Measurements from ENCODE around the gene CACNA1B. TPM values are rescaled to one million over a fixed set of nuclear protein-coding genes. Genes with fewer than 3 reads are reported as not detected.

Gene CACNA1B
- total and polyA plus RNA-seq, 9 of the 15 experiments (the other 6 are each of a cell fraction or from before 2014, with no cell fraction given) = 0.01 to 0.04 TPM; not detected in 7

- ATAC-seq (no peak), DNase-seq (ENCODE audit: extremely low read depth in 1 of 4, low spot score in 3 of 4) (peak in 1 of 4 experiments; percentile 3), FAIRE-seq (no peak)
- Histone ChIP-seq H3K36me3 (ENCODE audit: control insufficient read depth, insufficient read depth, low read length) (no peaks in the 10 kb centered on the region), H3K9me1 (ENCODE audit: control insufficient read depth, insufficient read depth, low read length) (no peaks in the 10 kb centered on the region), H3K27me3 (ENCODE audit: control insufficient read depth in 2 of 2, insufficient read depth in 2 of 2, low read length in 2 of 2) (peaks cover 7 to 38% of the 10 kb centered on the region in 2 experiments; a peak in 4 of 5 replicates), H3K27ac (ENCODE audit: extremely low read depth, low read depth, low read length) (no peak overlapping the region), H3K79me2 (ENCODE audit: control insufficient read depth, insufficient read depth, low read length) (no peaks in the 10 kb centered on the region), H4K20me1 (replicated peaks; ENCODE audit: control insufficient read depth, insufficient read depth, low read length) (no peaks in the 10 kb centered on the region), H3K4me2 (ENCODE audit: insufficient read depth, low read length) (no peak overlapping the region), H2AFZ (ENCODE audit: low read depth, low read length) (no peak overlapping the region), H3K4me3 (no peak overlapping the region), H3K9ac (ENCODE audit: insufficient read depth in 1 of 2, low read depth in 2 of 2, low read length in 2 of 2) (no peak overlapping the region), H3K4me1 (replicated peaks in 1 of 2; ENCODE audit: control insufficient read depth in 2 of 2, insufficient read depth in 2 of 2, low read length in 2 of 2) (peaks cover 0 to 21% of the 10 kb centered on the region in 2 experiments; a peak in 2 of 5 replicates), H3K9me3 (replicated peaks; ENCODE audit: control insufficient read depth, insufficient read depth, low read depth, low read length) (no peaks in the 10 kb centered on the region)
- TF ChIP-seq MEIS2 (IDR thresholded peaks at IDR 0.05; ENCODE audit: partially characterized antibody) (no peak), TCFL5 (CRISPR knock-in tag; conservative IDR thresholded peaks at IDR 0.05) (no peak), PCBP1 (IDR thresholded peaks at IDR 0.05; ENCODE audit: low read depth, low read length, poor library complexity, severe bottlenecking) (peak; percentile 42)
- CTCF ChIA-PET (ENCODE audit: low intra/inter-chr PET ratio) = no interaction called here
- POLR2A ChIA-PET = no interaction called here
- in situ Hi-C loops (cut with MboI) = no loop called here
- BruUV-seq (replicated peaks) = no TSS peak
- intact Hi-C loops (cut with micrococcal nuclease) = no loop called here
- WGBS (ENCODE audit: insufficient coverage, low coverage, missing lambda C conversion rate) = 25% methylated on average over 25 of the region's 69 CpGs
Measured at GRCh38 chr9:138022756-138023393, 145.3 kb downstream of the CACNA1B start.

- in situ Hi-C loops (cut with MboI) (no loop called here), intact Hi-C loops (cut with micrococcal nuclease) (no loop called here)
- Histone ChIP-seq H3K36me3 (ENCODE audit: control insufficient read depth, insufficient read depth, low read length) (no peaks in the 10 kb centered on the region), H3K27me3 (ENCODE audit: control insufficient read depth in 2 of 2, insufficient read depth in 2 of 2, low read length in 2 of 2) (peaks cover 7 to 38% of the 10 kb centered on the region in 2 experiments; a peak in 4 of 5 replicates), H3K9me3 (replicated peaks; ENCODE audit: control insufficient read depth, insufficient read depth, low read depth, low read length) (no peaks in the 10 kb centered on the region), H3K9ac (ENCODE audit: insufficient read depth in 1 of 2, low read depth in 2 of 2, low read length in 2 of 2) (no peak overlapping the region), H3K9me1 (ENCODE audit: control insufficient read depth, insufficient read depth, low read length) (no peaks in the 10 kb centered on the region), H4K20me1 (replicated peaks; ENCODE audit: control insufficient read depth, insufficient read depth, low read length) (no peaks in the 10 kb centered on the region), H3K4me2 (ENCODE audit: insufficient read depth, low read length) (no peak overlapping the region), H3K4me1 (replicated peaks in 1 of 2; ENCODE audit: control insufficient read depth in 2 of 2, insufficient read depth in 2 of 2, low read length in 2 of 2) (peaks cover 0 to 21% of the 10 kb centered on the region in 2 experiments; a peak in 2 of 5 replicates), H3K79me2 (ENCODE audit: control insufficient read depth, insufficient read depth, low read length) (no peaks in the 10 kb centered on the region), H3K4me3 (no peak overlapping the region), H2AFZ (ENCODE audit: low read depth, low read length) (no peak overlapping the region), H3K27ac (ENCODE audit: extremely low read depth, low read depth, low read length) (no peak overlapping the region)
- ChIA-PET CTCF (ENCODE audit: low intra/inter-chr PET ratio) (no interaction called here), POLR2A (no interaction called here)
- no peak for ATAC-seq
- no peak for FAIRE-seq
- BruUV-seq (replicated peaks) = no TSS peak
- peak in 2 of 4 experiments; percentile 0 to 13 for DNase-seq (ENCODE audit: extremely low read depth in 1 of 4, low spot score in 3 of 4)
- 5% methylated on average over 30 of the region's 84 CpGs for WGBS (ENCODE audit: insufficient coverage, low coverage, missing lambda C conversion rate)
- TF ChIP-seq EP400 (IDR thresholded peaks at IDR 0.05) = no peak
- no peak for TF ChIP-seq CBX2 (IDR thresholded peaks at IDR 0.05; ENCODE audit: insufficient read depth, low read length, poor library complexity, severe bottlenecking)
- no peak for TF ChIP-seq ZNF274 (IDR thresholded peaks at IDR 0.05; ENCODE audit: borderline replicate concordance, low read depth, low read length)
- TF ChIP-seq POLR3G (IDR thresholded peaks at IDR 0.05; ENCODE audit: extremely low read depth, insufficient read length, insufficient replicate concordance) = no peak
- no peak for TF ChIP-seq SMC3 (conservative IDR thresholded peaks at IDR 0.05; ENCODE audit: insufficient read depth, low read depth, low read length)
- TF ChIP-seq HLTF (IDR thresholded peaks at IDR 0.05) = no peak
- TF ChIP-seq KAT2B (IDR thresholded peaks at IDR 0.05; ENCODE audit: low read depth, low read length) = no peak
- TF ChIP-seq ZNF583 (CRISPR knock-in tag; IDR thresholded peaks at IDR 0.05) = no peak
- TF ChIP-seq ZNF354B (CRISPR knock-in tag; IDR thresholded peaks at IDR 0.05) = no peak
- no peak for TF ChIP-seq USF1 (CRISPR knock-in tag; IDR thresholded peaks at IDR 0.05)
- no peak for TF ChIP-seq SIX5 (IDR thresholded peaks at IDR 0.05; ENCODE audit: borderline replicate concordance in 1 of 2, insufficient read depth in 1 of 2, low read depth in 1 of 2, low read length in 2 of 2)
- no peak for TF ChIP-seq NBN (IDR thresholded peaks at IDR 0.05; ENCODE audit: low read depth)
Measured at GRCh38 chr9:138023394-138024124, 146.0 kb downstream of the CACNA1B start.
